Endothelial cell of umbilical vein (primary cell): ENCODE data around the gene LCE2D.

ENCODE experiments used
- EZH2 ChIP-seq: IDR thresholded peaks from 2 replicates; pipeline ENCODE4 v1.6.1; 2012; ENCODE audit warnings: borderline replicate concordance, low read depth, mild to moderate bottlenecking, moderate library complexity, low read length, inconsistent platforms; ENCODE audit not compliant: severe bottlenecking
- POLR2AphosphoS5 ChIP-seq: IDR thresholded peaks from 2 replicates; pipeline ENCODE4 v1.6.1; 2012; ENCODE audit warnings: low read depth, mild to moderate bottlenecking, control low read depth, low read length, moderate library complexity; ENCODE audit not compliant: insufficient read depth
- TF ChIP-seq, protein P1 (sequence below): IDR thresholded peaks from 2 replicates; pipeline ENCODE4 v1.6.1; 2011; ENCODE audit not compliant: insufficient read depth, insufficient read length
- TF ChIP-seq, protein P2 (sequence below), 2 donors: IDR thresholded peaks; 1 replicate in 1 of 2; 2 replicates in 1 of 2; pipeline ENCODE4 v1.5.1; 2011; ENCODE audit warnings: low read length in 2 of 2, mild to moderate bottlenecking in 2 of 2, moderate library complexity in 2 of 2, control low read depth in 1 of 2, inconsistent platforms in 1 of 2, low read depth in 1 of 2; ENCODE audit not compliant: insufficient read depth in 1 of 2; ENCODE audit errors: extremely low read depth in 1 of 2

DNA sequence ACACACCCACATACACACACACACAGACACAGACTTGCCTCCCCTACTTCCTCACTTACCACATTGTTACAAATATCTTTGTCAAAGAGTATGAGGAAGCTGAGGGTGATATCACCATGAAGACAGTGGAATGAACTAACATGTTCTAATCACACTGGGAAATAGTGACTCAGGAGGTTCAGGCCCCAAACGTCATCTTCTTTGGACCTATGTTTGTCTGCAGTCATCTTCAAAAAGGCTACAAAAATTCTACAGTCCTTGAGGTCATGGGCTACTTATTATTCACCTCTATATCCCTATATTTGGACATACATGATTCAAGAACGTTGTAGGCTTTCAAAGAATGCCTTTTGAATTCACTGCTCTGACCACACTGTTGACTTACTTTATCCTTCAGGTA is 9.8 kb downstream of the LCE2D start:
- TF ChIP-seq POLR2AphosphoS5 (no peak), EZH2 (no peak)
- TF ChIP-seq, protein P1, sequence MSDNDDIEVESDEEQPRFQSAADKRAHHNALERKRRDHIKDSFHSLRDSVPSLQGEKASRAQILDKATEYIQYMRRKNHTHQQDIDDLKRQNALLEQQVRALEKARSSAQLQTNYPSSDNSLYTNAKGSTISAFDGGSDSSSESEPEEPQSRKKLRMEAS: no peak
- TF ChIP-seq, protein P2, sequence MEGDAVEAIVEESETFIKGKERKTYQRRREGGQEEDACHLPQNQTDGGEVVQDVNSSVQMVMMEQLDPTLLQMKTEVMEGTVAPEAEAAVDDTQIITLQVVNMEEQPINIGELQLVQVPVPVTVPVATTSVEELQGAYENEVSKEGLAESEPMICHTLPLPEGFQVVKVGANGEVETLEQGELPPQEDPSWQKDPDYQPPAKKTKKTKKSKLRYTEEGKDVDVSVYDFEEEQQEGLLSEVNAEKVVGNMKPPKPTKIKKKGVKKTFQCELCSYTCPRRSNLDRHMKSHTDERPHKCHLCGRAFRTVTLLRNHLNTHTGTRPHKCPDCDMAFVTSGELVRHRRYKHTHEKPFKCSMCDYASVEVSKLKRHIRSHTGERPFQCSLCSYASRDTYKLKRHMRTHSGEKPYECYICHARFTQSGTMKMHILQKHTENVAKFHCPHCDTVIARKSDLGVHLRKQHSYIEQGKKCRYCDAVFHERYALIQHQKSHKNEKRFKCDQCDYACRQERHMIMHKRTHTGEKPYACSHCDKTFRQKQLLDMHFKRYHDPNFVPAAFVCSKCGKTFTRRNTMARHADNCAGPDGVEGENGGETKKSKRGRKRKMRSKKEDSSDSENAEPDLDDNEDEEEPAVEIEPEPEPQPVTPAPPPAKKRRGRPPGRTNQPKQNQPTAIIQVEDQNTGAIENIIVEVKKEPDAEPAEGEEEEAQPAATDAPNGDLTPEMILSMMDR (IDR thresholded peaks at IDR 0.05; ENCODE audit: extremely low read depth in 1 of 2, insufficient read depth in 1 of 2, low read depth in 1 of 2, low read length in 2 of 2): no peak
